Endothelial cell (in vitro differentiated cells): ENCODE measurements around the gene MBOAT2. TPM values are rescaled to one million over a fixed set of nuclear protein-coding genes. Genes with fewer than 3 reads are reported as not detected.

Experiments used
- DNase-seq: peaks from one replicate; pipeline ENCODE4 v3.0.0; 2021; ENCODE audit warnings: low spot score
- H3K27ac Mint-ChIP-seq: one replicate; pipeline ENCODE4 v1.8.0; 2021; ENCODE audit warnings: mixed read lengths, inconsistent platforms; ENCODE audit not compliant: unreplicated experiment
- H3K27me3 Mint-ChIP-seq: one replicate; pipeline ENCODE4 v1.8.0; 2021; ENCODE audit warnings: mild to moderate bottlenecking, moderate library complexity, mixed read lengths, inconsistent platforms; ENCODE audit not compliant: unreplicated experiment
- H3K36me3 Mint-ChIP-seq: one replicate; pipeline ENCODE4 v1.8.0; 2021; ENCODE audit warnings: mild to moderate bottlenecking, low read depth, mixed read lengths, inconsistent platforms; ENCODE audit not compliant: unreplicated experiment
- H3K4me1 Mint-ChIP-seq: one replicate; pipeline ENCODE4 v1.8.0; 2021; ENCODE audit warnings: mild to moderate bottlenecking, mixed read lengths, inconsistent platforms; ENCODE audit not compliant: unreplicated experiment
- H3K4me3 Mint-ChIP-seq: one replicate; pipeline ENCODE4 v1.8.0; 2021; ENCODE audit warnings: mild to moderate bottlenecking, mixed read lengths, inconsistent platforms; ENCODE audit not compliant: unreplicated experiment
- H3K9me3 Mint-ChIP-seq: one replicate; pipeline ENCODE4 v1.8.0; 2021; ENCODE audit warnings: mixed read lengths, inconsistent platforms; ENCODE audit not compliant: unreplicated experiment
- total RNA-seq: library from RNA; stranded (reverse); fragmentation: NEBNext Ultra II Directional; extraction: Animal tissue kit (Norgen Biotek cat#: 25700); gene quantifications from one replicate; pipeline ENCODE4 v1.2.1, GENCODE V29; 2021; ENCODE audit not compliant: unreplicated experiment
- TF ChIP-seq, protein P1 (sequence below): fragments of 200-600 bp; sonication (generic); IDR thresholded peaks from one replicate; pipeline ENCODE4 v1.5.0; 2021; ENCODE audit warnings: antibody characterized with exemption; ENCODE audit not compliant: unreplicated experiment

Gene MBOAT2
- total RNA-seq, 1 donor from 2014 or later: 71.6 TPM

DNA sequence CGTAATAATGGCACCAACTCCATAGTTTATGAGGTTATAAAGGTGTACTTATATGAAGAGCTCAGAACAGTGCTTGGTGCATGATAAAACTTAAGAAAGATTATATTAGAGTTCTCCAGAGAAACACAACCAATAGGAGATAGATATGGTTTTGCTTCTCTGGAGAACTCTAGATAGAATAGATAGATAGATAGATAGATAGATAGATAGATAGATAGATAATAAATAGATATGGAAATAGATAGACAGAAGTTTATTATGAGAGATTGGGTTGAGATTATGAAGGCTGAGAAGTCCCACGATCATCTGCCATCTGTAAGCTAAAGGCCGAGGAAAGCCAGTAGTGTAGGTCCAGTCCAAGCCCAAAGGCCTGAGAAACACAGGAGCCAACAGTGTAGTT lies 2.9 kb upstream of the MBOAT2 start:
- H3K4me3 Mint-ChIP-seq: no peak overlapping the region
- H3K9me3 Mint-ChIP-seq: no peaks in the 10 kb centered on the region
- peaks cover 16% of the 10 kb centered on the region for H3K4me1 Mint-ChIP-seq
- H3K36me3 Mint-ChIP-seq: peaks cover 4% of the 10 kb centered on the region
- TF ChIP-seq, protein P1, sequence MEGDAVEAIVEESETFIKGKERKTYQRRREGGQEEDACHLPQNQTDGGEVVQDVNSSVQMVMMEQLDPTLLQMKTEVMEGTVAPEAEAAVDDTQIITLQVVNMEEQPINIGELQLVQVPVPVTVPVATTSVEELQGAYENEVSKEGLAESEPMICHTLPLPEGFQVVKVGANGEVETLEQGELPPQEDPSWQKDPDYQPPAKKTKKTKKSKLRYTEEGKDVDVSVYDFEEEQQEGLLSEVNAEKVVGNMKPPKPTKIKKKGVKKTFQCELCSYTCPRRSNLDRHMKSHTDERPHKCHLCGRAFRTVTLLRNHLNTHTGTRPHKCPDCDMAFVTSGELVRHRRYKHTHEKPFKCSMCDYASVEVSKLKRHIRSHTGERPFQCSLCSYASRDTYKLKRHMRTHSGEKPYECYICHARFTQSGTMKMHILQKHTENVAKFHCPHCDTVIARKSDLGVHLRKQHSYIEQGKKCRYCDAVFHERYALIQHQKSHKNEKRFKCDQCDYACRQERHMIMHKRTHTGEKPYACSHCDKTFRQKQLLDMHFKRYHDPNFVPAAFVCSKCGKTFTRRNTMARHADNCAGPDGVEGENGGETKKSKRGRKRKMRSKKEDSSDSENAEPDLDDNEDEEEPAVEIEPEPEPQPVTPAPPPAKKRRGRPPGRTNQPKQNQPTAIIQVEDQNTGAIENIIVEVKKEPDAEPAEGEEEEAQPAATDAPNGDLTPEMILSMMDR: no peak
- peaks cover 3% of the 10 kb centered on the region for H3K27me3 Mint-ChIP-seq
- no peak for DNase-seq
- H3K27ac Mint-ChIP-seq: no peak overlapping the region

DNA sequence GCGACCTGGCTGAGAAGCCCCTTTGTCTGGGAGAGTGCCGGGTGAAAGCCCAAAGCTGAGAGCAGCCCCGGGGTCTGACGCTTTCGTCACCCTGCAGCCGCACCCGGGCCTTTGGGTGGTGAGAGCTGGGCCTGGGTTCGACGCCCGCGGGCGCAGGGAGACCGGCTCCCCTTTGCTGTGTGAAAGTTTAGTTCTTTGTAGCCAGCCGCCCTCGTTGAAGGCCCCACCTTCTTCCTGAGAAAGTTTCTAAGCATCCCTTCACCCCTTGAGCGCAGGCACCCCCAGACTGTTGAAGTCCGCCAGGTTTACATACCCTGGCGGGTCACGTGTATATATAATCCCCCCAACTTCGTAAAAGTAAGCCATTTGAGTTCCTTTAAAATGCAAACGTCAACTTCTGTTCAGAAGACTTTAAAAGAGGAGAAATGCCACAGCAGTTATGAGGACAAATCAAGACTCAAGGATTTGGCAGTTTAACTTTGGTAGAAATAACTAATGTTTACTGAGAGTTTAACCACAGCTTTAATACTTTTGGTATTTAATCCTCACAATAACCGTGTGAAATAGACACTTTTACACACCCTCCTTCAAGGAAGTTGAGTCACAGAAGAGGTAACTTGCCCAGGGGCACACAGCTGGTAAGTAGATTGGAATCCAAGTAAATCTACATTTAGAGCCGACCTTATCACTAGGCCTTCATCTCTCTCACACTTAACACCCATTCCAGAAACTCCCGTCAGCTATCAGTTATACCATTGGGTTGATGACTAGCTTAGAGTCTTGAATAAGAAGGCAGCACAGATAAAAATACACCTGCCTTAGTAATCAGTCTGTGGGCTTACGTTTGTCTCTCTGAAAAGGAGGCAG lies 1.1 kb upstream of the MBOAT2 start:
- H3K27ac Mint-ChIP-seq: peak overlapping the region; percentile 95
- no peaks in the 10 kb centered on the region for H3K9me3 Mint-ChIP-seq
- peak overlapping the region; percentile 97 for H3K4me3 Mint-ChIP-seq
- H3K27me3 Mint-ChIP-seq: peaks cover 3% of the 10 kb centered on the region
- H3K4me1 Mint-ChIP-seq: peaks cover 21% of the 10 kb centered on the region
- H3K36me3 Mint-ChIP-seq: peaks cover 4% of the 10 kb centered on the region
- TF ChIP-seq, protein P1: no peak
- no peak for DNase-seq

DNA sequence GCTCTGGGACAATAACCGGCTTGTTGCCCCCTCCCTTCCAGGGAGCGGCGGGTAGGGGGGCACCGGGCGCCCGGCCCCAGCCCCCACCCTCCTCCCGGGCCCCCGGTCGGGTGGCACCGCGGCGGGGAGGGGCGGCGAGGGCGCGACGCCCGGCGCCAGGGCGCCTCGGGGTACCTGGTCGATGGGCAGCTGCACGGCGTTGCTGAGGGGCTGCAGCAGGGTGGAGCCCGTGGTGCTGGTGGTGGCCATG lies 193 bp downstream of the MBOAT2 start:
- Mint-ChIP-seq H3K36me3 (peaks cover 4% of the 10 kb centered on the region), H3K4me3 (no peak overlapping the region)

DNA sequence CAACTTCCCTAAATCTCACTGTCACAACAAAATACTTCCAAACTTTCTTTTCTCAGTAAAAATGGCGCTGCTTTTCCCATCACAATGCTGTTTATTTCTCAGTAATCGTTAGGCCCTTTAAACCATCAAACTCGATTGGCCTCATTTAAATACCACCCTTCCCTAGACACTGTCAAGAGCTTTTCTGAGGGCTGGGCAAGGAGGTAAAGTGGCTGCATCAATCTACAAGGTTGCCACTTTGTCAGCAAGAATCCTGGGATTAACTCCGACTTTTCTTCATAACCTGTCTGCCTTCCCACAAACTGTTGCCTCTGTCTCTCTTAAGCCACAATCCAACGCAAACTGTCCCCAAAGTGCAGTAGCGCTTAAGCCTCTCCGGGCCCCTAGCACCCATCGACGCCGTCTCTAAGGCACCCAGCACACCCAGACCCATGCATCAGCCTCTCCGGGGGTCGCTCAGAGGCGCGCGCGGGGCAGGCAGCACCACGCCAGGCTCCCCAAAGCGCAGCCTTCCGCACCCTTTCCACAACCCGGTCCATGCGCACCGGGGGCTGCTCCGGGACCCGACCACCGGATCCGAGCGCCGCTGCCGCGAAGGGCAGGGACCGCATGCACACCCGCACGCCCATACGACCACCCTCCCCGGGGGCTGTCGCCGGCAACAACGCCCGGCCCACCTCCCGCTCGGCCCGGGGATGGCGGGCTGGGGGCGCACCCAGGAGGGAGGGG lies 683 bp downstream of the MBOAT2 start:
- peaks cover 4% of the 10 kb centered on the region for H3K36me3 Mint-ChIP-seq
- peak; percentile 34 for DNase-seq
- peak overlapping the region; percentile 44 for H3K27ac Mint-ChIP-seq
- no peaks in the 10 kb centered on the region for H3K9me3 Mint-ChIP-seq
- H3K27me3 Mint-ChIP-seq: peaks cover 3% of the 10 kb centered on the region
- TF ChIP-seq, protein P1: no peak
- H3K4me1 Mint-ChIP-seq: peaks cover 37% of the 10 kb centered on the region
- H3K4me3 Mint-ChIP-seq: peak overlapping the region; percentile 93

More for the DNA sequence above, 193 bp downstream of the MBOAT2 start:
- Mint-ChIP-seq H3K27me3 (peaks cover 3% of the 10 kb centered on the region), H3K9me3 (no peaks in the 10 kb centered on the region), H3K4me1 (peaks cover 32% of the 10 kb centered on the region), H3K27ac (no peak overlapping the region)
- TF ChIP-seq, protein P1: no peak
- no peak for DNase-seq

DNA sequence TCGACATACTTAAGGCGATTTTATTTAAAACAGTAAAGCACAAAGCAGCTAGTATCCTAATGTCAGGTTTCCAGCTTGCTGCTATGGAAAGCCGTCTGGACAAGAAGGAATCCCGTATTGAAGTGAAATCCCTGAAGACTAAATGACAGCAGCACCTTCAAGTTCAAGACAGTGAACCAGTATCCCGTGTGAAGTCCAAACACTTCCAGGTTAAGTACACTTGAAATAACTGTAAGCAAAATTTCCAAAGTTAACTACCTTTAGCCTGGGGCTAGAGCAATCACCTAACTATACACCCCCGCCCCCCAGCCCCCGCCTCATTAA lies 1.2 kb downstream of the MBOAT2 start:
- no peak for DNase-seq
- H3K27ac Mint-ChIP-seq: no peak overlapping the region
- peaks cover 4% of the 10 kb centered on the region for H3K36me3 Mint-ChIP-seq
- peak overlapping the region; percentile 93 for H3K4me3 Mint-ChIP-seq
- H3K27me3 Mint-ChIP-seq: peaks cover 3% of the 10 kb centered on the region
- TF ChIP-seq, protein P1: no peak
- H3K9me3 Mint-ChIP-seq: no peaks in the 10 kb centered on the region
- peaks cover 37% of the 10 kb centered on the region for H3K4me1 Mint-ChIP-seq
